GM21526 (cell line): ENCODE results near the gene NOTCH4.
"Not testable (repeated sequence)": the region's sequence is repeated elsewhere in the genome, so short reads cannot be mapped to it uniquely, and the experiment has no call there.

Experiments
- ATAC-seq: cut with Tn5 transposase; IDR thresholded peaks from one replicate; pipeline ENCODE4 v1.9.1; 2021; ENCODE audit warnings: moderate library complexity; ENCODE audit not compliant: unreplicated experiment, low FRiP score

The NOTCH4 gene

DNA sequence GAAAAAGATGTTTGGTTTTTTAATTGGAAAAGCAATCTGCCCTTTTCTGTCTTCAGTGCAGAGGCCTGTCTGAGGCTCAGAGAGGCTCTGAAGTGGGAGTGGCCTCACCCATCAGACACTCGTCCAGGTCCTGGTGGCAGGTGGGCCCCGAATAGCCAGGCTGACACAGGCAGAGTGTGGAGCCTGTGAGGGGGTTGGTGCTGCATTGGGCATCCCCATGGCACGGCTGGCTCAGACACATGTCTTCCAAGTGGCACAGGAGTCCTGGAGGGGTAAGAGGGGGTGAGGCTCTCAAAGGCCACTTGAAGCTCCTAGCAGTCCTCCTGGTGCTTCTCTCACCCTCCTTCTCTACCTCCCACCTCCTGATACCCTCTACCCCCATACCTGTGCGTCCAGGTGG is 3.8 kb downstream of the NOTCH4 start:
- no peak for ATAC-seq

DNA sequence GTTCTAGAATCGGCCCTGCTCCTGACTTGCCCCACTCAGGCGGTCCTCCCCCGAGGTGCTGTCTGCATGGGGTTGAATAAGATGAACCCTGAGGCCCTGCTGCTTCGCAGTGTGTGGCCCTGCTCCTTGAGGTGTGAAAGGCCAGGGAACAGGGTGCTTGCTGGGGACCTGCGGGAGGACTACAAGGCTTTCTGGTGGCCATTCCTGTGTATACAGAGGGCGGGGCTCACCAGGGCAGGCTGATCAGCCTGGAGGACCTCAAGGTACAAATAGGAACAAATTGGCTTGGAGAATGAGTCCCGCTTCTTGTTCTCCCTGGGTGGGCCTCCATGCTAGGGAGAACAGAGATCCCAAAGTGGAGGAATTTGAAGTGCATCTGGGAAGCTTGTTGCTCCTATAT is 5.7 kb downstream of the NOTCH4 start:
- no peak for ATAC-seq

DNA sequence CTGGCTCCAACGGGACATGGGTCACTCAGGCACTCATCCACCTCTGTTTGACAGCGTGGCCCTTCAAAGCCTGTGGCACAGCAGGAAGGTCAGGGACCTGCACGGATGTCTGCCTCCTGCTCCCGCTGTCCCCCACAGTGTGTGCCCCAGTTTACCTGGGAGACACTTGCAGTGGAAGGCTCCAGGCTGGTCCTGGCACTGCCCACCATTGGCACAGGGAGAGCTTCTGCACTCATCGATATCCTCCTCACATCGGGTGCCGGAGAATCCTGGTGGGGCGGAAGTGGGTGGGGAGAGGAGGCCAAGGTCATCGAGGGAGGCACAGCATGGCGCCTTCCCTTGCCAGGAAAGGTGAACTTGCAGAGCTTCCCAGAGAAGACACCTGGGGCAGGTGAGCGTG is 6.9 kb downstream of the NOTCH4 start:
- ATAC-seq = no peak

DNA sequence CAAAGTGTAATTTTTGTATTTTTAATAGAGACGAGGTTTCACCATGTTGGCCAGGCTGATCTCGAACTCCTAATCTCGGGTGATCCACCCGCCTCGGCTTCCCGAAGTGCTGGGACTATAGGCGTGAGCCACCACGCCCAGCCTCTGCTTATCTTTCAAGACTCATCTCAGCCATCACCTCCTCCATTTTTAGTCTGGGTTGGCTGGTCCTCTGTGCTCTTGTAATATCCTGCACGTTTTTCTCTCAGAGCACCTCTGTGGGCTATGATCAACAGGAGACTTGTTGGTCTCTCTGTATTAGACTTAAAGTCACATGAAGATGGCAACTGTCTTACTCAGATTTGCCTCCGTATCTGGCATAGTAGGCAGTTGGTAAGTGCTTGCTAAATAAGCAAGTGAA is 7.6 kb downstream of the NOTCH4 start:
- ATAC-seq = no peak

DNA sequence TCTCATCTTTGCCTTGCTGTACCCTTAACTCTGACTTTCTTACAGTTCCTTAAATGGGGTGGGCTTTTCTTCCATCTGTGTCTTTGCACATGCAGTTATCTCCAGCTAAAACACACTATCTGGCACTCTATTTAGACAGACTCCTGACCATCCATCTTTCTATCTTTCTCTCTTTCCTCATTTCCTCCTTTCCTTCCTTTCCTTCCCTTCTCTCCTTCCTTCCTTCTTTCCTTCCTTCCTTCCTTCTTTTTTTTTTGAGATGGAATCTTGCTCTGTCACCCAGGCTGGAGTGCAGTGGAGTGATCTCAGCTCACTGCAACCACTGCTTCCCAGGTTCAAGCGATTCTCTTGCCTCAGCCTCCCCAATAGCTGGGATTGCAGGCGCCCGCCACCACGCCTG is 8.2 kb downstream of the NOTCH4 start:
- ATAC-seq = no peak

DNA sequence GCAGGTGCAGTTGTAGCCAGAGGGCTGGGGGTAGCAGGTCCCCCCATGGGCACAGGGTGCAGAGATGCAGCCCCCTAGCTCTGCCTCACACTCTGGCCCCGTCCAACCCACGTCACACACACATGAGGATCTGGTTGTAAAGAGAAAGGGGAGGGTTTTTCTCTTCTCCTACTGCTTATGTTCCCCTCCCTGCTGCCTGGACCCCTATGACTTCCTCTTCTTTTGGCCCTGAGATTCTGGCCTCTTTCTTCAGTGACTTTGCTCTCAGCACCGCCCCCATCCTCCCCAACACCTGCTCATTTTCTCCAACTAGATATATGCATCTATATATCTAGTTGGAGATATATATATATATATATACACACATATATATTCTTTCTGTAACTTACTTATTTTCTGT is 9.7 kb downstream of the NOTCH4 start:
- no peak for ATAC-seq

DNA sequence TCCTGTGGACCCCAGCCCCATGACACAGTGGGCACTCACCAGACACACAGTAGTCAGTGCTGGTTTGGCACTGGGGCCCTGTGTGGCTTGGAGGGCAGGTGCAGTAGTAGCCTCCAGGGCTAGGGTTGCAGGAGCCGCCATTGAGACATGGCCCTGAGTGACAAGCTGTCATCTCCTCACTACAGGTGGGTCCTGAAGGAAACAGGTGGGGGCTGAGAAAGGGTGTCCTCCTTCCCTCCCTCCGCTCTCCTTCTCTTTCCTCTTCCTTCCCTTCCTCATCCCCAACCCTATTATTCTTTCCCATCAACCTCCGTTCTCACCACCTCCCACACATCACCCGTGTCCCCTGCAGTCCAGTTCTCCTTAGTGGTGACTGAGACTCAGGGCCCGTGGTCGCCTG is 10.2 kb downstream of the NOTCH4 start:
- ATAC-seq = no peak

DNA sequence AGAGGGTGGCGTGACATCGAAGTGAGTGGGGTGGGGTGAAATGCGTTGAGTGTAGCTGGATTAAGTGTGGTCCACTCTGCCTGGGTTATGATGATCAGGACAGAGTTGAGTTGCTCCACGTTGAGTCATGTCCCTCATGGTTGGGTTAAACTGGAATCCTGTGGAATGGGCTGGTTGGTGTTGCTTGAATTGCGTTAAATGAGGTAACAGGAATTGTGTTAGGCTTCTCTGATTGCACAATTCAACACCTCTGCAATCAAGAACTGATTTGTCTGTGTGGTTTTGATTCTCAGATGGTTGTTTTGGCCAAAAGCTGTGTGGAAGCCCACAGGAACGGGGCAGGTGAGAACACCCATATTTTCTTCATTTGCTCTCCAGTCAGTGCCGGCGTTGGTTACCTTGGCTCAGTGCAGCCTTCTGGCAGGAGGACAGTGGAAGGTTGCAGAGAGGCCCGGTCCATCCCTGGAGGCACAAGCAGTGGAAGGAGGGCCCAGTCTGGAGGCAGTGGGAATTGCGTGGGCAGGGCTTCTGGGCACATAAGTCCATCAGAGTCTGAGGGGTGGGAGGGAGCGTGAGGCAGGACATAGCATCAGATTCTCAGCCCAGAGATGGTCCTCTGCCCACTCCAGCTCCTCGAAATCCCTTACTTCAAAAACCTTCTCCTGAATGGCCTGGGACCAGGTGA is 11.6 kb downstream of the NOTCH4 start:
- ATAC-seq = no peak

DNA sequence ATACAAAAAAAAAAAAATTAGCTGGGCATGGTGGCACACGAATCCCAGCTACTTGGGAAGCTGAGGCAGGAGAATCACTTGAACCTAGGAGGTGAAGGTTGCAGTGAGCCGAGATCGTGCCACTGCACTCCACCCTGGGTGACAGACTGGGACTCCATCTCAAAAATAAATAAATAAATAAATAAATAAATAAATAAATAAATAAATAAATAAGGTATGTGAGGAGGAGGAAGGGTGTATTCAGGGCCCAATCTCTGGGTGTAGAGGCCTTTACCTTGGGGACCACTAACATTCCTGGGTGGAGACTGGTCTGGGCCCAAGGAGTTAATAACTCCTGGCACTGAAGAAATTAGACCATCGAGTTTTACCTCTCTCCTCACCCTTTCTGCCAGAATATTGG is 12.4 kb downstream of the NOTCH4 start:
- not testable (repeated sequence) for ATAC-seq

DNA sequence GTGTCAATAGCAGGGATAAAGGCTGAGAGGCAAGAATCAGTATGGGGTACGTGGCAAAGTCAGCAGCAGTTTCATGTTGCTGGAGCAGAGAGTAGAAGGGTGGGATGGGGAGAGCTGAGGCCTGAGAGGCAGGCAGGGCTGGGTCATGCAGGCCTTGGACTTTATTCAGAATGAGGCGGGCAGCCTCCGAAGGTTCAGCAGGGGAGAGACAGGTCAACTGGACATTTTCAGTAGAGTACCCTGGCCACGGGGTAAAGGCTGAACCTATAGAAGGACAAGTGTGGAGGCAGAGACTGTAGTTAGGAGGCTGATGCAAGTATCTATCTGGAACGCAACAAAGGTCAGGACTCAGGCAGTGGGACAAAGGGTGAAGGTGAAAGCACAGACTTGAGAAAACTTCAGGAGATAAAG is 13.7 kb downstream of the NOTCH4 start:
- ATAC-seq = no peak

DNA sequence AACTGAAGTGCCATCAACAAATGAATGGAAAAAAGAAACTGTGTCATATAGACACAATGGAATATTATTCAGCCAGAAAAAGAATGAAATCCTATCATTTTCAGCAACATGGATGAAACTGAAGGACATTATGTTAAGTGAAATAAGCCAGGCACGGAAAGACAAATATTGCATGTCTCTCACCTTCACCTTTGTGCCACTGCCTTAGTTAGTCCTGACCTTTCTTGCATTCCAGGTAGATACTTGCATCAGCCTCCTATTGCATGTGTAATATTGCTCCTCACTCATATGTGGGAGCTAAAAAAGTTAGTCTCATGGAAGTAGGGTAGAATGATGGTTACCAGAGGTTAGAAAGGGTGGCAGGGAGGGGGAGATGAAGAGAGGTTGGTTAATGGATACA is 14.9 kb downstream of the NOTCH4 start:
- ATAC-seq = no peak

DNA sequence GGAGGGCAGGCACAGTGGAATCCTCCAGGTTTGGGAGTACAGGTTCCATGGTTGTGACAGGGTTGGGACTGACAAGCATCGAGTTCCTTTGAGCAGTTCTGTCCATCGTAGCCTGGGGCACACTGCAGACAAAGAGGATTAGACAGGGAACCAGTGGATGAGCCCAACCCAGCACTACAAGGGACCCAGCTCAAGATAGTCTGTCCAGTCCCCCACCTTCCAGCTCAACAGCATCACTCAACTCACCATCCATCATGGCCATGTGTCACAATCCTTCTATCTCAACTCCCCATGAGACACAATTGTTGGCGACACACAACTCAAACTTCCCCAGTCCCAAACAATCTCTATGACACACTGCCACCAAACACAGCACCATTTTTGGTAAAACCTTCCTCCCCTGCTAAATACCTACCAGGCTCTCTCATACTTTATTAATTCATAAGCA is 19.6 kb downstream of the NOTCH4 start:
- no peak for ATAC-seq

DNA sequence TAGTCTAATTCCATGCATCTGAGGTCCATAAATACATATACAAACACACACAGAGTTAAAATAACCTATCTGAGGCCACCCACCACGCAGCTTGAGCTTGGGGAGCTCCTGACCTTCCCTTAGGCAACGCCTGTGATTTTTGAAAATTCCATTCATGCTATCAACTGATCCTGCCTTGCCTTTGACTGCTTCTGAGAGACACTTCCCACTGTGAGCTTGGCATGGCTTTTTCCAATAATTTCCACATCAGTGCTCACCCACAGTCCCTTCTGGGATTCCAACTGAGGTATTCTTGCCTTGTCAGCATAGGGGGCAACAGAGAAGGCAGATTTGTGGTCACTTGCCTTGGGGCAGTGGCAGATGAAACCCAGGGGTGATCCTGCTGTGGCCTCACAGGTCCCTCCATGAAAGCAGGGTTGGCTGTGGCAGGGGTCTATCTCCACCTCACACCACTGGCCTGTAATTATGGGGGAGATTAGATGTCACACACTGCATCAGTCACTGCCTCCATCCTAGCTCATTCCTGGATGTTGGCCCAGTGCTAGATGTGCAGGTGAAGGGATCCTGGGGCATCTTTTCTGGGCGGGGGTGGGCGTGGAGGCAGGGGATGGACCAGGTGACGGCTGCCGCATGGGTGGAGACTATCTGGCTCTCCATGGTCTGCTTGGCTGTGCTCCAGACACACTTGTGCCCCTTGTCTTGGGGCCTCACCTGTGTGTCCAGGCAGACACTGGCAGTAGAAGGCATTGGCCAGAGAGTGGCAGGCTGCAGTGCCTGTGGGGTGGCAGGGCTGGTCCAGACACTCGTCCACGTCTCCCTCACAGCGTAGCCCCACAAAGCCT is 20.2 kb downstream of the NOTCH4 start:
- no peak for ATAC-seq

DNA sequence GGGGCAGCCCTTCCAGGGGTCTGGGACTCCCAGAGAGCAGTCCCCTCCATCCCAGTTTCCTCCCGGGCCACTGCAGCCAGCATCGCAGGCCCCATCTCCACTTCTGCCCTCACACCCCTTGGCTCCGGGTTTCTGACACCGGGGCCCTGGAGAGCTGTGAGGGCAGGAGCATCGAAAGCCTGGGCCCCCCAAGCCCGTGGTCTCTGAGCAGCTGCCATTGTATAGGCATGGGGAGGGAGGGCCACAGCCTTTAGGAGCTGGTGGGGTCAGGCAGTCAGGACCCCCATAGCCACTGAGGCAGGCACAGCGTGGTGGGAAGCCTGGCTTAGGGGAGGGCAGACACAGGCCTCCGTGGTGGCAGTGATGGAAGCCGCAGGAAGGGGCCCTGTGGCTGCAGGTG is 21.7 kb downstream of the NOTCH4 start:
- ATAC-seq = no peak

DNA sequence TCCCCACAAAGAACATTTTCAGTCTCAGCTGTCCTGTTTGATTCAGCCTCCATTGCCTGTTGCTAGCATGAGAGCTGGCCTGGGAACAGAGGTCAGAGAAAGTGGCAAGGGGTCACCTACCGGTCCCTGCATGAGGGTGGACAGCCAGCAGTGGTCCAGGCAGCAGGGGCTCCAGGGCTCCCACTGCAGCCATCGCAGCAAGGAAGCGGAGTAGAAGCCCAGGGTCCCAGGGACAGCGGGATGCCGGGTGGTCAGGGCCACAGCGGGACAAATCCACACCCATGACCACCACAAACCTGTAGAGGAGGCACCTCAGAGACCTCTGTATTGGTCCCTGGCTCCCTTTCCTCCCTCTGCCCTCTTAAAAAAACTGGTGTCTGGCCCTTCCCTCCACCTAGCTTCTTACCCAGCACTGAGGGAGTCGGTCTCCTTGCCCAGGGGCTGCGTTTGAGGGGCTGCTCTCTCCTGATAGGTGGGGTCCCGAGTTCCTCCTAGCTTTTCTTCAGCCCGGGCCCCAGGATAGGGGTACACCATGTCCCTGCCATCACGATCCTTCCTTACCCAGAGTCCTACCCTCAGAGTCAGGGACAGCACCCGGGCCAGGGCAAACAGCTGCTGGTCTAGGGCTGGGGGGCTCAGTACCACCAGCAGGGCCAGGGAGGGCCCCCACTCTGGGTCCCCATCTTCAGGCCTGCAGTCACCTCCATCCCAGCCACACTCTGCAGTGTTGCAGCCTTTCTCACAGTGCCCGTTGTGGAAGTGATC is 23.0 kb downstream of the NOTCH4 start:
- no peak for ATAC-seq

DNA sequence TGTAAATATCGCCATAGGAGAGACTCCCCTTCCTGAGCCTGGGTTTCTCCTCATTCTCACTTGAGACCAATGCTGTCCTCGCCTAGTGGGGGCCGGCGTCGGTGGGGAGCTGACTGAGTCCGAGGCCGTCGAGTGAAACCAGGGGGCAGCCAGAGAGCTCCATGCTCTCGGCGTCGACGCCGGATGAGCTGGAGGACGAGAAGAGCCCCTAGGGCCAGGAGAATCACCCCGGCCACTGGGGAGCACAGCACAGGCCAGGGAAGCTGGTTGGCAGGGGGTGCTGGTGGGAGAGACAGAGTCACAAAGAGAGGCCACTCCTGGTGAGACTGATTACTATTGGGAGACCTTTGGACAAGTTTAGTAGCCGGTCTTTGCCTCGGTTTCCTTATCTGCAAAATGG is 25.0 kb downstream of the NOTCH4 start:
- ATAC-seq = no peak

DNA sequence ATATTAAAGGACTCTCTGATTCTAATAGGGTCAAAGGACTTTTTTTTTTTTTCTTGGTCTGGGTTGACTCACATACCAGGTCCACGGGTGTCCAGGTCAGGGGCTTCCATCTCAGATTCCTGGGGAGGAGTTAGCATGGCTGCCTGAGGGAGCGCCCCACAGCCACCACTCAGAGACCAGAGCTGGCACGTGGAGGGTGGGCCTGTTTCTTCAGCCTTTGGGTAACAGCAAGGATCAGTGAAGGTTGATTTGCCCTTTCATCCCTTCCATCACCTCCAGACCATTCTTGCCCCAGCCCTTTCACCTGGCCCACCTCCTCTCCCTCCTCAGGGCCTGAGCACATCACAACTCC is 25.5 kb downstream of the NOTCH4 start:
- ATAC-seq = no peak

DNA sequence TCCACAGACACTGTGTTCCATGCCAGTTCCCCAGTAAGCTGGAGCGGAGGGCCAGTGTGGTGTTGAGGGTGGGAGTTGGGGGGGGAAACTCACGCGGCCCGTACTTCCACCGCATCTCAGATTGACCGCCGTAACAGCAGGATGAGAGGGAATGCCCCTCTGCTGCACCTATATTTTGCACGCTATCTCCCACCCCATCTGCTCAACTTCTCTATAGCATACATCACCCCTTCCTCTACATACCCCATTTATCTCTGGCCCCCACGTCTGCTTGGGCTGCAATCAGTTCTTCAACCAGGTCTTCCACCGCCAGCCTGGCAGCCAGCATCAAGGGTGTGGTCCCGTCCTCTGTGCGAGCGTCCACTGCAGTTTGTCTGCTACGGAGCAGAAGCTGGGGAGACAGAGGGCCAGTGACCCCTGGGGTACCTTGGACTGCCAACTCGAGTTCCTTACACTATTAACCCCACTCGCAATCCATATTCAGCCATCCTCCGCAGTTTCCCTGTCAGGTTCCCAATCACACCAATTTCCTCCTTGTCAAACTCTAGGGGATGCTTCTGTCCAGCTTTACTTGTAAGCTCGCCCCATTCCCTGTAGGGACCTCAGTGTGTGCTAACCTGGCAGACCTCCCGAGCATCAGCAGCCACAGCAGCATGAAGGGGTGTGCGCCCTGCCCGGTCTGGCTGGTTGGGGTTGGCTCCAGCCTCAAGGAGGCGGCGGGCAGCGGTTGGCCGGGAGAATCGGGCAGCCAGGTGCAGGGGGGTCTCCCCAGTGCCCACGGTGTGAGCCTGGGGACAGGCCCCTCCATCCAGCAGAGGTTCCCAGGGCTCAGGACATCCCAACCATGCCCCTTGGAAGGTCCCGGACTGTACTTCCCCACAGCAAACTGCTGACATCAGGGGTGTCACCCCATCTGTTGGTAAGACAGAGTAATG is 26.9 kb downstream of the NOTCH4 start:
- no peak for ATAC-seq

DNA sequence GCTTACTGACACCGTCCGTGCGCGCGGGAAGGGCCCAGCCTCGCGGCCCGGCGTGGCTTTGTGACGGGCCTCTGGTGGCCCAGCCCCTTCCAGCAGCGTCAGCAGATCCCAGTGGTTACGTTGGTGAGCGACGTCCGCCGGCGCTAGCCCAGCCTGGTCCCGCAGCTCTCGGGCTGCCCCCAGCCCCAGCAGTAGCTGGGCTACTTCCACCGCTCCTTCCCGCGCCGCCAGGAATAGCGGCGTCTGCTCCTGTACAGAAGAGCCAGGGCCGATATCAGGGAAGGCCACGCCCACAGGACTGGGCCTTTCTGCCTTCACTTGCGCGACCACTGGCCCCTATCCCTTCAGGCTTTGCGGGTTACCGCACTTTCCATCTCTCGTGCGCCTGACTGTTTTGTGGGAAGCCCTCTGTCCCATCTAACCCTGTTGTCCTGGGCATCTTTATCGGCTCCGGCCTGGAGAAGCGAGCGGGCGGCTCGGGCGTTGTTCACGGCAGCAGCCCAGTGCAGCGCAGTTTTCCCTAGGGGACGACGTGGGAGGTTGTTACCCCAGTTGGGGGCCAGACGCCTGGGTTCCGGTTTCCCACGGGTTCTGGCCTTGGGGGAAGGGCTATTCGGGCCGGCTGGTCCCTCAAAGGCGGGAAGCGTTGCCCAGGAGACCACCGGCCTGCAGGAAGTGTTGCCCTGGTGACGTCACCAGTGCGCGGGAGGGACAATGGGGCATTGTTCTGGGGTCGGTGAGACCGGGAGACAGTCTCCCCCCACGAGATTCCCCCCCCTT is 27.8 kb downstream of the NOTCH4 start:
- ATAC-seq = peak; percentile 23

DNA sequence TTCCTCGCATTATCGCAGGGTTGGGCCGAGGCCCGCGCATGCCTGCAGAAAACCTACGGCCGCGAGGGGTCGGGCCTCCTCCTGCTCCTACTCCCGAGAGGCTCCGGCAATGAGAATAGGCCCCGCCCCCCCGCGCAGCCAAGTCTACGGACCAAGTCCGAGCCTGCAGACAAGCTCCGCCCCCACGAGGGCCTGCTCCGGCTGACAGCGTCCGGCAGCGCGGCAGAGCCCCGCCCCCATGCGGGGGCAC is 28.3 kb downstream of the NOTCH4 start:
- peak; percentile 72 for ATAC-seq
